ENCODE measurements around the gene MKLN1. TPM values are rescaled to one million over a fixed set of nuclear protein-coding genes. Genes with fewer than 3 reads are reported as not detected.

The MKLN1 gene
- total RNA-seq, 4 donors from 2014 or later = 93.1 to 175 (median 102) TPM

- H3K9me3 ChIP-seq = no peaks in the 10 kb centered on the region
- H3K36me3 ChIP-seq = no peaks in the 10 kb centered on the region
- TF ChIP-seq CTCF (IDR thresholded peaks at IDR 0.05) (no peak), POLR2A (IDR thresholded peaks at IDR 0.05) (no peak)
- no peak overlapping the region for H3K4me3 ChIP-seq (replicated peaks in 1 of 3)
- intact Hi-C loops (cut with DNase I) = no loop called here
- WGBS, 2 donors = 76 to 89% methylated on average over 3 of the region's 3 CpGs
- no peaks in the 10 kb centered on the region for H3K27me3 ChIP-seq
- DNase-seq = no peak
- H3K27ac ChIP-seq = no peak overlapping the region
- peaks cover 7% of the 10 kb centered on the region in 2 donors for H3K4me1 ChIP-seq
Measured at GRCh38 chr7:131431289-131431688, 103.6 kb downstream of the MKLN1 start.

GRCh38 chr7:131431756-131432155 lies 104.1 kb downstream of the MKLN1 start:
- H3K27ac ChIP-seq = no peak overlapping the region
- DNase-seq = no peak
- H3K4me1 ChIP-seq = peaks cover 3 to 4% of the 10 kb centered on the region in 2 donors
- no peaks in the 10 kb centered on the region for H3K9me3 ChIP-seq
- no peaks in the 10 kb centered on the region for H3K27me3 ChIP-seq
- WGBS, 2 donors = 86 to 87% methylated on average over 3 of the region's 3 CpGs
- no peak overlapping the region for H3K4me3 ChIP-seq (replicated peaks in 1 of 3)
- intact Hi-C loops (cut with DNase I) = no loop called here
- H3K36me3 ChIP-seq = no peaks in the 10 kb centered on the region
- no peak for TF ChIP-seq POLR2A (IDR thresholded peaks at IDR 0.05)
- no peak for TF ChIP-seq CTCF (IDR thresholded peaks at IDR 0.05)

- intact Hi-C loops (cut with DNase I) = no loop called here
- Histone ChIP-seq H3K4me1 (no peaks in the 10 kb centered on the region), H3K27ac (no peak overlapping the region), H3K27me3 (no peaks in the 10 kb centered on the region), H3K36me3 (peaks cover 0 to 10% of the 10 kb centered on the region in 2 donors), H3K4me3 (replicated peaks in 1 of 3) (no peak overlapping the region), H3K9me3 (no peaks in the 10 kb centered on the region)
- WGBS, 2 donors = 87% methylated on average over 3 of the region's 3 CpGs
- no peak for DNase-seq
- no peak for TF ChIP-seq CTCF (IDR thresholded peaks at IDR 0.05)
- no peak for TF ChIP-seq POLR2A (IDR thresholded peaks at IDR 0.05)
Measured at GRCh38 chr7:131436384-131436783, 108.7 kb downstream of the MKLN1 start.

- Histone ChIP-seq H3K36me3 (peaks cover 0 to 10% of the 10 kb centered on the region in 2 donors), H3K27ac (no peak overlapping the region), H3K9me3 (no peaks in the 10 kb centered on the region), H3K4me3 (replicated peaks in 1 of 3) (no peak overlapping the region), H3K27me3 (no peaks in the 10 kb centered on the region), H3K4me1 (no peaks in the 10 kb centered on the region)
- intact Hi-C loops (cut with DNase I) = no loop called here
- no peak for TF ChIP-seq CTCF (IDR thresholded peaks at IDR 0.05)
- no peak for TF ChIP-seq POLR2A (IDR thresholded peaks at IDR 0.05)
- 67 to 80% methylated on average over 2 of the region's 2 CpGs for WGBS, 2 donors
- DNase-seq = no peak
Measured at GRCh38 chr7:131438969-131439368, 111.3 kb downstream of the MKLN1 start.

GRCh38 chr7:131443496-131443895 lies 115.8 kb downstream of the MKLN1 start:
- intact Hi-C loops (cut with DNase I) = no loop called here
- Histone ChIP-seq H3K36me3 (peaks cover 0 to 10% of the 10 kb centered on the region in 2 donors), H3K27me3 (no peaks in the 10 kb centered on the region), H3K9me3 (no peaks in the 10 kb centered on the region), H3K27ac (no peak overlapping the region), H3K4me1 (no peaks in the 10 kb centered on the region), H3K4me3 (replicated peaks in 1 of 3) (no peak overlapping the region)
- TF ChIP-seq POLR2A (IDR thresholded peaks at IDR 0.05) (no peak), CTCF (IDR thresholded peaks at IDR 0.05) (no peak)
- WGBS, 2 donors = 95 to 96% methylated on average over 5 of the region's 5 CpGs
- DNase-seq = no peak

Measured in thyroid gland (tissue), 4 donors.